Esophagus squamous epithelium (tissue), 5 donors: ENCODE measurements around the gene FOXE3. TPM values are rescaled to one million over a fixed set of nuclear protein-coding genes. Genes with fewer than 3 reads are reported as not detected.

ENCODE experiments used
- DNase-seq: peaks from one replicate; lab custom pipeline; 2025; lab: John Stamatoyannopoulos, UW
- H3K27ac ChIP-seq, 4 donors: fragments of 200-600 bp; sonication (generic); one replicate each; pipeline ENCODE4 v1.5.1; 2016 to 2019; ENCODE audit warnings: mild to moderate bottlenecking in 1 of 4
- H3K27me3 ChIP-seq, 4 donors: fragments of 200-600 bp; sonication (generic); 1 replicate in 3 of 4; 2 replicates in 1 of 4; pipeline versions ENCODE4 v1.5.1 to v1.6.0; 2017 to 2021; ENCODE audit warnings: antibody characterized with exemption in 1 of 4
- H3K36me3 ChIP-seq, 3 donors: fragments of 200-600 bp; sonication (generic); one replicate each; pipeline ENCODE4 v1.5.1; 2016 to 2019
- H3K4me1 ChIP-seq, 3 donors: fragments of 200-600 bp; sonication (generic); one replicate each; pipeline ENCODE4 v1.5.1; 2017 to 2019
- H3K4me3 ChIP-seq, 4 donors: fragments of 200-600 bp; sonication (generic); 1 replicate in 3 of 4; 2 replicates in 1 of 4; pipeline ENCODE4 v1.5.1; 2016 to 2019; ENCODE audit warnings: mild to moderate bottlenecking in 2 of 4, moderate library complexity in 1 of 4
- H3K9me3 ChIP-seq, 3 donors: fragments of 200-600 bp; sonication (generic); one replicate each; pipeline ENCODE4 v1.5.1; 2016 to 2019
- POLR2A ChIP-seq, 4 donors: fragments of 450-650 bp; IDR thresholded peaks; one replicate each; pipeline ENCODE4 v1.6.1; 2017; ENCODE audit warnings: antibody characterized with exemption in 4 of 4, mild to moderate bottlenecking in 4 of 4, moderate library complexity in 3 of 4
- WGBS, 2 donors: methylation state at CpG; one replicate each; pipeline ENCODE4 v1.1.5; 2018; 5-methylcytosine and 5-hydroxymethylcytosine counted together
- intact Hi-C: fragments of 100-400 bp; cut with DNase I; formaldehyde crosslinking; loops from one replicate; pipeline ENCODE4 v1.15.0; 2022
- total RNA-seq, 4 donors: library from RNA; depleted of rRNA; stranded (reverse); fragments of >200 nt; gene quantifications; one replicate each; pipeline ENCODE4 v1.1.0, GENCODE V29; 2016
- TF ChIP-seq, protein P1 (sequence below), 6 experiments: fragments of 450-650 bp in 4 of 6; fragments of 200-600 bp in 2 of 6; sonication (generic) in 2 of 6; IDR thresholded peaks; one replicate each; pipeline ENCODE4 v1.5.1; 2016 to 2019; ENCODE audit warnings: antibody characterized with exemption in 6 of 6, mild to moderate bottlenecking in 4 of 6, moderate library complexity in 4 of 6
- donor health status: DM: yes; HTN: yes; CAD: no.

Gene FOXE3
- total RNA-seq, 4 donors from 2014 or later, result not detected

DNA sequence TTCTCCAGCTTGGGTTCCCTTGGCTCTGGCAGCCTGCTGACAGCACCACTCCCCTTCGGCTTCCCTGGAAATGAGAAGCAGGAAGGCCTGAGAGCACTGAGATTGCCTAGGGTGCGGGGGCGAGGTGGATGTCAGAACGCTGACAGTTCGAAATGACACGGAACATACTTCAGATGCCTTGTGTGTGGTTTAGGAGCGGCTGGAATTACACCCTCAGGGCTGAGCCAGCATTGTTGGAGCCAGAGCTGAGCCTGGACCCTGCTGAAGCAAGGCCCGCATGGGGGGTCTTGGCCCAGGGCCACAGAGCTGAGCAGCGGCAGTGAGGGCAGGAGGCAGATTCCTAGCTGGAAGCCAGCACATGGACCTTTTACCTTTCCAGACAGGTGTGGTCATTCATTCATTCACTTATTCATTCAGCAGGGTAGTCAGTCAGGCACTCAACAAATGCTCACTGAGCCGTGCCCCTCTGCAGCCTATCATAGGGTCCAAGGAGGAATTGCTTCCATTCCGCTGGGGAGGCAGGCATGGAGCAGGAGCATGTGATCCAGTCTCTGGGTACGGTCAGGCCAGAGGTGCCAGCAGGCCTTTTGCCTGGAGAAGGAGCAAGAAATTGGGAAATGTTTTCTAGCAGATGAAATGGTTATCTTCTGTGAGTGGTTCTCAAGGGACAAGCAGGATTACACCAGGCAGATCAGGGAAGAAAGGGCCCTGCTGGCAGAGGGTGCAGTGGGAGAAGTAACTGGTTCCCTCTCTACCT lies 6.6 kb upstream of the FOXE3 start:
- peaks cover 0 to 83% (median 0%) of the 10 kb centered on the region in 4 donors for H3K27me3 ChIP-seq
- no peak for DNase-seq
- intact Hi-C loops, result no loop called here
- no peaks in the 10 kb centered on the region for H3K9me3 ChIP-seq
- H3K27ac ChIP-seq, result no peak overlapping the region
- H3K4me1 ChIP-seq, result no peaks in the 10 kb centered on the region
- 48 to 79% methylated on average over 8 to 10 of the region's 12 CpGs for WGBS, 2 donors
- no peaks in the 10 kb centered on the region for H3K36me3 ChIP-seq
- TF ChIP-seq, protein P1, sequence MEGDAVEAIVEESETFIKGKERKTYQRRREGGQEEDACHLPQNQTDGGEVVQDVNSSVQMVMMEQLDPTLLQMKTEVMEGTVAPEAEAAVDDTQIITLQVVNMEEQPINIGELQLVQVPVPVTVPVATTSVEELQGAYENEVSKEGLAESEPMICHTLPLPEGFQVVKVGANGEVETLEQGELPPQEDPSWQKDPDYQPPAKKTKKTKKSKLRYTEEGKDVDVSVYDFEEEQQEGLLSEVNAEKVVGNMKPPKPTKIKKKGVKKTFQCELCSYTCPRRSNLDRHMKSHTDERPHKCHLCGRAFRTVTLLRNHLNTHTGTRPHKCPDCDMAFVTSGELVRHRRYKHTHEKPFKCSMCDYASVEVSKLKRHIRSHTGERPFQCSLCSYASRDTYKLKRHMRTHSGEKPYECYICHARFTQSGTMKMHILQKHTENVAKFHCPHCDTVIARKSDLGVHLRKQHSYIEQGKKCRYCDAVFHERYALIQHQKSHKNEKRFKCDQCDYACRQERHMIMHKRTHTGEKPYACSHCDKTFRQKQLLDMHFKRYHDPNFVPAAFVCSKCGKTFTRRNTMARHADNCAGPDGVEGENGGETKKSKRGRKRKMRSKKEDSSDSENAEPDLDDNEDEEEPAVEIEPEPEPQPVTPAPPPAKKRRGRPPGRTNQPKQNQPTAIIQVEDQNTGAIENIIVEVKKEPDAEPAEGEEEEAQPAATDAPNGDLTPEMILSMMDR (IDR thresholded peaks at IDR 0.05), result no peak
- TF ChIP-seq POLR2A (IDR thresholded peaks at IDR 0.05), result no peak
- H3K4me3 ChIP-seq, result no peak overlapping the region

DNA sequence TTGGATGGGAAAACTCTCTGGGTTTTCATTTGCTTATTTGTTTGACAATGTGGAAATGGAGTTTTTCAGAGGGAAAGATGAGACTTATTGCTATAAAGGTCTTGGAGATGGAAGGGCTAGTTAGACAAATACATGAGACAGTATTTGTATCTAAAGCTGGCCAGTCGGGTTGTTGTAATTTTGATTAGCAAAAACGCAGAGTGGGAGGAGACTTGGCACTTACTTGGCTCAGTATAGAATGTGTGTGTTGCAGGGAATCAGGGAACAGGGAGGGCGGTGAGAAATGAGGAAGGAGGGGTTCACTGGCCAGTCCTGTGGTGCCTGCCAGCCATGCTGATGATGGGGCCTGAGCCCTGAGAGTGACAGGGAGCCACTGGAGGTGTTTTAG lies 6.0 kb upstream of the FOXE3 start:
- Histone ChIP-seq H3K27ac (no peak overlapping the region), H3K9me3 (no peaks in the 10 kb centered on the region), H3K4me3 (no peak overlapping the region), H3K4me1 (no peaks in the 10 kb centered on the region), H3K36me3 (no peaks in the 10 kb centered on the region), H3K27me3 (peaks cover 0 to 87% (median 1%) of the 10 kb centered on the region in 4 donors)
- 53 to 57% methylated on average over 3 of the region's 3 CpGs for WGBS, 2 donors
- intact Hi-C loops, result no loop called here
- no peak for DNase-seq
- TF ChIP-seq, protein P1 (IDR thresholded peaks at IDR 0.05), result no peak
- no peak for TF ChIP-seq POLR2A (IDR thresholded peaks at IDR 0.05)

DNA sequence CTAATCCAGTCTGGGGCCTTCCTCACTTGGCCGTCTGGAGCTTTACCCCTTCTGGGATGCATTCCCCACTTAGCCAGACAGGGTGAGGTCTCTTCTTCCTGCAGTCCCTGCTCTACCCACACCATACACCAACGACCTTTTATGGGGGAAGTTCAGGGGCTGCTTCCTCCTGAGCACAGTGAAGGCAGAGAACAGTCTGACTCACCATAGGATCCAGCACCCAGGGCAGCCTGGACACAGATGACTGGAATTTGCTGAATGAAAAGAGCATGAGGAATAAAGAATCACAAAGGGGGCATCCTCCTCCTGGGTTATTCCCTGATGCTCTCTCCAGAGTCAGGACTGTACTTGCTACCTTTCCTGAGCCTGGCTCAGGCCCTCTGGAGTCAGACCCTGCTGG lies 4.6 kb upstream of the FOXE3 start:
- DNase-seq, result no peak
- TF ChIP-seq, protein P1 (IDR thresholded peaks at IDR 0.05), result no peak
- TF ChIP-seq POLR2A (IDR thresholded peaks at IDR 0.05), result no peak
- Histone ChIP-seq H3K4me1 (peaks cover 0 to 4% (median 2%) of the 10 kb centered on the region in 3 donors), H3K27me3 (peaks cover 0 to 91% (median 5%) of the 10 kb centered on the region in 4 donors), H3K4me3 (no peak overlapping the region), H3K27ac (no peak overlapping the region), H3K36me3 (no peaks in the 10 kb centered on the region), H3K9me3 (no peaks in the 10 kb centered on the region)
- intact Hi-C loops, result no loop called here
- 52 to 70% methylated on average over 2 of the region's 2 CpGs for WGBS, 2 donors

DNA sequence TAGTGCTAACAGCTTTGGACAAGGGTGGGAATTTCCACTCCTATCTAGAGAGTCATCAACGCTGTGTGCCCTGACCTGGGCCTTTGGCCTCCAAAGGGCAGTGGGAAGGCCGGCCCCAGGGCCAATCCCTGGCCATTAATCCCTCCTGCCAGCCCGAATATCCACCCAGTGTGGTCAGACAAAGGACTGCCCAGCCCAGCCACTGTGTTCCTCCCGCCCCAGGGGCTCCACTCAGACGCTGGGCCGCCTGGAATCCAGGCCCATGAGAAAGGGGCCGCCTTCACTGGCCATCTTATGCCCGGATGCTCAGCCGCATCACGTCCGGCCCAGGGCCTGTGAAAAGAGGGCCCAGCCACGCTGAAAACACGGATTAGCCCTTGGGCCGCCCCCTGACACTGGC lies 3.6 kb upstream of the FOXE3 start:
- no peak for DNase-seq
- whole genome bisulfite sequencing, 2 donors, result 91 to 99% methylated on average over 4 to 10 of the region's 14 CpGs
- H3K27me3 ChIP-seq, result peaks cover 0 to 94% (median 5%) of the 10 kb centered on the region in 4 donors
- no peak overlapping the region for H3K27ac ChIP-seq
- intact Hi-C loops, result no loop called here
- TF ChIP-seq, protein P1 (IDR thresholded peaks at IDR 0.05), result no peak
- TF ChIP-seq POLR2A (IDR thresholded peaks at IDR 0.05), result no peak
- peaks cover 0 to 12% (median 10%) of the 10 kb centered on the region in 3 donors for H3K4me1 ChIP-seq
- no peaks in the 10 kb centered on the region for H3K9me3 ChIP-seq
- no peak overlapping the region for H3K4me3 ChIP-seq
- H3K36me3 ChIP-seq, result no peaks in the 10 kb centered on the region

DNA sequence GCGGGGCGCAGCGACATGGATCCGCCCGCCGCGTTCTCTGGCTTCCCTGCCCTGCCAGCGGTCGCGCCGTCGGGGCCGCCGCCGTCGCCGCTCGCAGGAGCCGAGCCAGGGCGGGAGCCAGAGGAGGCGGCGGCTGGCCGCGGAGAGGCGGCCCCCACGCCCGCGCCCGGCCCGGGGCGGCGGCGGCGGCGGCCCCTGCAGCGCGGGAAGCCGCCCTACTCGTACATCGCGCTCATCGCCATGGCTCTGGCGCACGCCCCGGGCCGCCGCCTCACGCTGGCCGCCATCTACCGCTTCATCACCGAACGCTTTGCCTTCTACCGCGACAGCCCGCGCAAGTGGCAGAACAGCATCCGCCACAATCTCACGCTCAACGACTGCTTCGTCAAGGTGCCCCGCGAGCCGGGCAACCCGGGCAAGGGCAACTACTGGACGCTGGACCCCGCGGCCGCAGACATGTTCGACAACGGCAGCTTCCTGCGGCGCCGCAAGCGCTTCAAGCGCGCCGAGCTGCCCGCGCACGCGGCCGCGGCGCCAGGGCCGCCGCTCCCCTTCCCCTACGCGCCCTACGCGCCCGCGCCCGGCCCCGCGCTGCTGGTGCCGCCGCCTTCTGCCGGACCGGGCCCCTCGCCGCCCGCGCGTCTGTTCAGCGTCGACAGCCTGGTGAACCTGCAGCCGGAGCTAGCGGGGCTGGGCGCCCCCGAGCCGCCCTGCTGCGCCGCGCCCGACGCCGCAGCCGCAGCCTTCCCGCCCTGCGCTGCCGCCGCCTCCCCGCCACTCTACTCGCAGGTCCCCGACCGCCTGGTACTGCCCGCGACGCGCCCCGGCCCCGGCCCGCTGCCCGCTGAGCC lies 459 bp downstream of the FOXE3 start:
- no peak overlapping the region for H3K27ac ChIP-seq

More for the DNA sequence above, 459 bp downstream of the FOXE3 start:
- Histone ChIP-seq H3K36me3 (no peaks in the 10 kb centered on the region), H3K4me3 (peak overlapping the region in 2 of 4 donors; percentile 29 to 61), H3K9me3 (no peaks in the 10 kb centered on the region), H3K4me1 (peaks cover 0 to 12% (median 10%) of the 10 kb centered on the region in 3 donors), H3K27me3 (peaks cover 0 to 98% (median 5%) of the 10 kb centered on the region in 4 donors)
- TF ChIP-seq, protein P1 (IDR thresholded peaks at IDR 0.05), result no peak
- TF ChIP-seq POLR2A (IDR thresholded peaks at IDR 0.05), result no peak
- WGBS, 2 donors, result 0 to 17% methylated on average over 2 to 3 of the region's 134 CpGs
- DNase-seq, result no peak
- intact Hi-C loops, result no loop called here
